ENCODE data around the gene PATL1.

PATL1 gene

DNA sequence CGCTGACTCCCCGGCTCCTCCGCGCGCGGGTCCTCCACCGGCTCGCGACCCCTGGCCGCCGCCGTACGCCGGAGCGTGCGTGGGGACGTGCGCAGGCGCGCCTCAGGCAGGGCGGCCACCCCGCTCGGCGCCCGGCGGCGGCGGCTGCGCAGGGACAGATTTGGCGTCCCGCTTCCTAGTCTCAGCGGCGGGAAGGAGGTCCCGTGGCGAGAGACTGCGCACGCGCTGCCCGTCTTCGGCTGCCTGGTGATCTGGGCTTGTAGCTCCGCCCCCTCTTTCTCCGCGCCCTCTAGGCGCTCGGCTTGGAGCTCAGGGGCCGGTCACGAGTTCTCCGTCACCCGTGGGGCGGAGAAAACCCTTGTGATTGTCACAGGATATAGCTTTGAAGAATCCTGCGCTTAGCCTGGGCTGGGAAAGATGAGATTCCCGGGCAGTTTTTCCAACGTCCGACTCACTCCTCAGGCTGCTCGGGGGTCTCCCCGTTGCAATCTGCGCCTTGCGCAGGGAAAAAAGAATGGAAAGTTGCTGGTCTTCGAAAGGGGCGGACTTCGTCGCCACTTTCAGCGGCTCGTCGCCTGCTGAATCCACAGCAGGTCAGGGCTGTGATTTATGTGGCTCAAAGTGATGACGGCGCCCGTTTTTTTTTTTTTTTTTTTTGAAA is at the start of gene PATL1 (continued):
- TF ChIP-seq, protein P1, sequence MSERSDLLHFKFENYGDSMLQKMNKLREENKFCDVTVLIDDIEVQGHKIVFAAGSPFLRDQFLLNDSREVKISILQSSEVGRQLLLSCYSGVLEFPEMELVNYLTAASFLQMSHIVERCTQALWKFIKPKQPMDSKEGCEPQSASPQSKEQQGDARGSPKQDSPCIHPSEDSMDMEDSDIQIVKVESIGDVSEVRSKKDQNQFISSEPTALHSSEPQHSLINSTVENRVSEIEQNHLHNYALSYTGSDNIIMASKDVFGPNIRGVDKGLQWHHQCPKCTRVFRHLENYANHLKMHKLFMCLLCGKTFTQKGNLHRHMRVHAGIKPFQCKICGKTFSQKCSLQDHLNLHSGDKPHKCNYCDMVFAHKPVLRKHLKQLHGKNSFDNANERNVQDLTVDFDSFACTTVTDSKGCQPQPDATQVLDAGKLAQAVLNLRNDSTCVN (tag by site-specific recombination; optimal IDR thresholded peaks at IDR 0.05): peak; percentile 58
- TF ChIP-seq ZNF416 (tag by site-specific recombination; IDR thresholded peaks at IDR 0.05) (no peak), ZNF747 (tag by site-specific recombination; IDR thresholded peaks at IDR 0.05) (no peak), SP7 (tag by site-specific recombination; IDR thresholded peaks at IDR 0.05) (peak; percentile 59), ZNF571 (tag by site-specific recombination; IDR thresholded peaks at IDR 0.05) (no peak), ZNF629 (tag by site-specific recombination; IDR thresholded peaks at IDR 0.05) (peak; percentile 52; the same call in 1 of the 2 replicates), ZSCAN23 (tag by site-specific recombination; IDR thresholded peaks at IDR 0.05) (no peak), SP3 (tag by site-specific recombination; IDR thresholded peaks at IDR 0.05) (no peak; the same call in 1 of the 2 replicates), ZNF354C (tag by site-specific recombination; IDR thresholded peaks at IDR 0.05; ENCODE audit: borderline replicate concordance, low read depth) (no peak), ZEB2 (tag by site-specific recombination; IDR thresholded peaks at IDR 0.05) (0 out of 2 replicates have a peak, but pooled peaks have one; percentile 38), ZNF169 (tag by site-specific recombination; IDR thresholded peaks at IDR 0.05) (no peak), RBAK (tag by site-specific recombination; IDR thresholded peaks at IDR 0.05) (no peak), ZBTB48 (tag by site-specific recombination; IDR thresholded peaks at IDR 0.05) (no peak), IKZF3 (tag by site-specific recombination; IDR thresholded peaks at IDR 0.05) (no peak), ZNF560 (tag by site-specific recombination; IDR thresholded peaks at IDR 0.05; ENCODE audit: borderline replicate concordance) (no peak), SP2 (tag by site-specific recombination; IDR thresholded peaks at IDR 0.05) (peak; percentile 53), ZNF600 (tag by site-specific recombination; IDR thresholded peaks at IDR 0.05) (0 out of 2 replicates have a peak, but pooled peaks have one; percentile 35), SETDB1 (IDR thresholded peaks at IDR 0.05; ENCODE audit: insufficient read length, low read length) (no peak), ZNF311 (tag by site-specific recombination; IDR thresholded peaks at IDR 0.05; ENCODE audit: borderline replicate concordance) (no peak)
- TF ChIP-seq, protein P2, sequence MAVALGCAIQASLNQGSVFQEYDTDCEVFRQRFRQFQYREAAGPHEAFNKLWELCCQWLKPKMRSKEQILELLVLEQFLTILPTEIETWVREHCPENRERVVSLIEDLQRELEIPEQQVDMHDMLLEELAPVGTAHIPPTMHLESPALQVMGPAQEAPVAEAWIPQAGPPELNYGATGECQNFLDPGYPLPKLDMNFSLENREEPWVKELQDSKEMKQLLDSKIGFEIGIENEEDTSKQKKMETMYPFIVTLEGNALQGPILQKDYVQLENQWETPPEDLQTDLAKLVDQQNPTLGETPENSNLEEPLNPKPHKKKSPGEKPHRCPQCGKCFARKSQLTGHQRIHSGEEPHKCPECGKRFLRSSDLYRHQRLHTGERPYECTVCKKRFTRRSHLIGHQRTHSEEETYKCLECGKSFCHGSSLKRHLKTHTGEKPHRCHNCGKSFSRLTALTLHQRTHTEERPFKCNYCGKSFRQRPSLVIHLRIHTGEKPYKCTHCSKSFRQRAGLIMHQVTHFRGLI (tag by site-specific recombination; IDR thresholded peaks at IDR 0.05): no peak
- TF ChIP-seq, protein P3, sequence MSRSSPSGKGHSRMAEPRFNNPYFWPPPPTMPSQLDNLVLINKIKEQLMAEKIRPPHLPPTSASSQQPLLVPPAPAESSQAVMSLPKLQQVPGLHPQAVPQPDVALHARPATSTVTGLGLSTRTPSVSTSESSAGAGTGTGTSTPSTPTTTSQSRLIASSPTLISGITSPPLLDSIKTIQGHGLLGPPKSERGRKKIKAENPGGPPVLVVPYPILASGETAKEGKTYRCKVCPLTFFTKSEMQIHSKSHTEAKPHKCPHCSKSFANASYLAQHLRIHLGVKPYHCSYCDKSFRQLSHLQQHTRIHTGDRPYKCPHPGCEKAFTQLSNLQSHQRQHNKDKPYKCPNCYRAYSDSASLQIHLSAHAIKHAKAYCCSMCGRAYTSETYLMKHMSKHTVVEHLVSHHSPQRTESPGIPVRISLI (tag by site-specific recombination; IDR thresholded peaks at IDR 0.05): peak; percentile 96
- TF ChIP-seq, protein P4, sequence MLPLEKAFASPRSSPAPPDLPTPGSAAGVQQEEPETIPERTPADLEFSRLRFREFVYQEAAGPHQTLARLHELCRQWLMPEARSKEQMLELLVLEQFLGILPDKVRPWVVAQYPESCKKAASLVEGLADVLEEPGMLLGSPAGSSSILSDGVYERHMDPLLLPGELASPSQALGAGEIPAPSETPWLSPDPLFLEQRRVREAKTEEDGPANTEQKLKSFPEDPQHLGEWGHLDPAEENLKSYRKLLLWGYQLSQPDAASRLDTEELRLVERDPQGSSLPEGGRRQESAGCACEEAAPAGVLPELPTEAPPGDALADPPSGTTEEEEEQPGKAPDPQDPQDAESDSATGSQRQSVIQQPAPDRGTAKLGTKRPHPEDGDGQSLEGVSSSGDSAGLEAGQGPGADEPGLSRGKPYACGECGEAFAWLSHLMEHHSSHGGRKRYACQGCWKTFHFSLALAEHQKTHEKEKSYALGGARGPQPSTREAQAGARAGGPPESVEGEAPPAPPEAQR (tag by site-specific recombination; IDR thresholded peaks at IDR 0.05): no peak
- TF ChIP-seq, protein P5, sequence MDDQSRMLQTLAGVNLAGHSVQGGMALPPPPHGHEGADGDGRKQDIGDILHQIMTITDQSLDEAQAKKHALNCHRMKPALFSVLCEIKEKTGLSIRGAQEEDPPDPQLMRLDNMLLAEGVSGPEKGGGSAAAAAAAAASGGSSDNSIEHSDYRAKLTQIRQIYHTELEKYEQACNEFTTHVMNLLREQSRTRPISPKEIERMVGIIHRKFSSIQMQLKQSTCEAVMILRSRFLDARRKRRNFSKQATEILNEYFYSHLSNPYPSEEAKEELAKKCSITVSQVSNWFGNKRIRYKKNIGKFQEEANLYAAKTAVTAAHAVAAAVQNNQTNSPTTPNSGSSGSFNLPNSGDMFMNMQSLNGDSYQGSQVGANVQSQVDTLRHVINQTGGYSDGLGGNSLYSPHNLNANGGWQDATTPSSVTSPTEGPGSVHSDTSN (CRISPR knock-in tag; IDR thresholded peaks at IDR 0.05): no peak
- TF ChIP-seq, protein P6, sequence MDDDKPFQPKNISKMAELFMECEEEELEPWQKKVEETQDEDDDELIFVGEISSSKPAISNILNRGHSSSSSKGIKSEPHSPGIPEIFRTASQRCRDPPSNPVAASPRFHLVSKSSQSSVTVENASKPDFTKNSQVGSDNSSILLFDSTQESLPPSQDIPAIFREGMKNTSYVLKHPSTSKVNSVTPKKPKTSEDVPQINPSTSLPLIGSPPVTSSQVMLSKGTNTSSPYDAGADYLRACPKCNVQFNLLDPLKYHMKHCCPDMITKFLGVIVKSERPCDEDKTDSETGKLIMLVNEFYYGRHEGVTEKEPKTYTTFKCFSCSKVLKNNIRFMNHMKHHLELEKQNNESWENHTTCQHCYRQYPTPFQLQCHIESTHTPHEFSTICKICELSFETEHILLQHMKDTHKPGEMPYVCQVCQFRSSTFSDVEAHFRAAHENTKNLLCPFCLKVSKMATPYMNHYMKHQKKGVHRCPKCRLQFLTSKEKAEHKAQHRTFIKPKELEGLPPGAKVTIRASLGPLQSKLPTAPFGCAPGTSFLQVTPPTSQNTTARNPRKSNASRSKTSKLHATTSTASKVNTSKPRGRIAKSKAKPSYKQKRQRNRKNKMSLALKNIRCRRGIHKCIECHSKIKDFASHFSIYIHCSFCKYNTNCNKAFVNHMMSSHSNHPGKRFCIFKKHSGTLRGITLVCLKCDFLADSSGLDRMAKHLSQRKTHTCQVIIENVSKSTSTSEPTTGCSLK (tag by site-specific recombination; IDR thresholded peaks at IDR 0.05): no peak
- TF ChIP-seq, protein P7, sequence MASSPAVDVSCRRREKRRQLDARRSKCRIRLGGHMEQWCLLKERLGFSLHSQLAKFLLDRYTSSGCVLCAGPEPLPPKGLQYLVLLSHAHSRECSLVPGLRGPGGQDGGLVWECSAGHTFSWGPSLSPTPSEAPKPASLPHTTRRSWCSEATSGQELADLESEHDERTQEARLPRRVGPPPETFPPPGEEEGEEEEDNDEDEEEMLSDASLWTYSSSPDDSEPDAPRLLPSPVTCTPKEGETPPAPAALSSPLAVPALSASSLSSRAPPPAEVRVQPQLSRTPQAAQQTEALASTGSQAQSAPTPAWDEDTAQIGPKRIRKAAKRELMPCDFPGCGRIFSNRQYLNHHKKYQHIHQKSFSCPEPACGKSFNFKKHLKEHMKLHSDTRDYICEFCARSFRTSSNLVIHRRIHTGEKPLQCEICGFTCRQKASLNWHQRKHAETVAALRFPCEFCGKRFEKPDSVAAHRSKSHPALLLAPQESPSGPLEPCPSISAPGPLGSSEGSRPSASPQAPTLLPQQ (tag by site-specific recombination; IDR thresholded peaks at IDR 0.05): peak; percentile 27; the same call in 1 of the 2 replicates
- TF ChIP-seq, protein P8, sequence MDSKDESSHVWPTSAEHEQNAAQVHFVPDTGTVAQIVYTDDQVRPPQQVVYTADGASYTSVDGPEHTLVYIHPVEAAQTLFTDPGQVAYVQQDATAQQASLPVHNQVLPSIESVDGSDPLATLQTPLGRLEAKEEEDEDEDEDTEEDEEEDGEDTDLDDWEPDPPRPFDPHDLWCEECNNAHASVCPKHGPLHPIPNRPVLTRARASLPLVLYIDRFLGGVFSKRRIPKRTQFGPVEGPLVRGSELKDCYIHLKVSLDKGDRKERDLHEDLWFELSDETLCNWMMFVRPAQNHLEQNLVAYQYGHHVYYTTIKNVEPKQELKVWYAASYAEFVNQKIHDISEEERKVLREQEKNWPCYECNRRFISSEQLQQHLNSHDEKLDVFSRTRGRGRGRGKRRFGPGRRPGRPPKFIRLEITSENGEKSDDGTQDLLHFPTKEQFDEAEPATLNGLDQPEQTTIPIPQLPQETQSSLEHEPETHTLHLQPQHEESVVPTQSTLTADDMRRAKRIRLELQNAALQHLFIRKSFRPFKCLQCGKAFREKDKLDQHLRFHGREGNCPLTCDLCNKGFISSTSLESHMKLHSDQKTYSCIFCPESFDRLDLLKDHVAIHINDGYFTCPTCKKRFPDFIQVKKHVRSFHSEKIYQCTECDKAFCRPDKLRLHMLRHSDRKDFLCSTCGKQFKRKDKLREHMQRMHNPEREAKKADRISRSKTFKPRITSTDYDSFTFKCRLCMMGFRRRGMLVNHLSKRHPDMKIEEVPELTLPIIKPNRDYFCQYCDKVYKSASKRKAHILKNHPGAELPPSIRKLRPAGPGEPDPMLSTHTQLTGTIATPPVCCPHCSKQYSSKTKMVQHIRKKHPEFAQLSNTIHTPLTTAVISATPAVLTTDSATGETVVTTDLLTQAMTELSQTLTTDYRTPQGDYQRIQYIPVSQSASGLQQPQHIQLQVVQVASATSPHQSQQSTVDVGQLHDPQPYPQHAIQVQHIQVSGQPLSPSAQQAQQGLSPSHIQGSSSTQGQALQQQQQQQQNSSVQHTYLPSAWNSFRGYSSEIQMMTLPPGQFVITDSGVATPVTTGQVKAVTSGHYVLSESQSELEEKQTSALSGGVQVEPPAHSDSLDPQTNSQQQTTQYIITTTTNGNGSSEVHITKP (tag by site-specific recombination; IDR thresholded peaks at IDR 0.05): no peak

All from HEK293 (cell line).